HG03442 (cell line): ENCODE data around the gene GABRB1.

Source experiments
- ATAC-seq: cut with Tn5 transposase; IDR thresholded peaks from one replicate; pipeline ENCODE4 v1.9.1; 2021; ENCODE audit warnings: mild to moderate bottlenecking, moderate library complexity; ENCODE audit not compliant: unreplicated experiment

The GABRB1 gene

DNA sequence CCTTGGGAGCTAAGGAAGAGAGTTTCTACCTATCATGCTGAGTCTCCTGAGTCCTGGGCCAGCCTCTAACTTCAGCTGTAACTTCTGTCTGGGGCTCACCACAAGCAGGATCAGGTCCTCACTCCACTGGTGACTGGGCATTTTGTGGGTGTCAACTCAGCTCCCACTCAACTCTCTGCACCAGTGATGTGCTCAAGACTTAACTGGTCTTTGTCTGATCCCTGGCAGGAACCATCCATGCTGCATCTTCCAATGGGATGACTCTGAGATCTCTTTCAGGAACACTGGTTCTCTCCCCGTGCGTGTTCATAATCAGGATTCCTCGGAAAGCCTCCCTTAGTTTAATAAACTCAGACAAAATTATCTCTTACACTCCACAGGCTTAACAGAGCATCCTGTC is 349.8 kb downstream of the GABRB1 start:
- ATAC-seq = no peak

DNA sequence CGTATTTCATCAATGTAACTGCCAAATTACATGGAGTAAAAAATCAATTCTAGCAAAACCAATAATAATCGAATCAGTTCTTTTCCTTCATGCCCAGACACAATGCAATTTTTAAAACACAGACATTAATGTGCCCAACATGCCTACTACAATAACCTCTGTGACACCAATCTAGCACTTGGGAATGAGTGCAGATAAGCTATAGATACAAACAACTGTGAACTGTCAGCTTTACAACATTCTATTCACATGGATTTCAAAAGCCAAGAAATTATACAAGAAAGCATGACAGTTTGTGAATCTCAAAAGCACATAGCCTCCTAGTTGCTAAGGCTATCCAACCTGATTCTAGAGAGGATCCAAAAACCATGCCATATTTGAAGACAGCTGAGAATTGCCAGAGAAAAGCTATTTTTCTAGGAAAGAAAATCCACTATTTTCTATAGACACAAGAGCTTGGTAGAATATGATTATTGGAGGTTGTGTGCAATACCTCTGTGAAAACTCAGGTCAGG is 351.5 kb downstream of the GABRB1 start:
- no peak for ATAC-seq

DNA sequence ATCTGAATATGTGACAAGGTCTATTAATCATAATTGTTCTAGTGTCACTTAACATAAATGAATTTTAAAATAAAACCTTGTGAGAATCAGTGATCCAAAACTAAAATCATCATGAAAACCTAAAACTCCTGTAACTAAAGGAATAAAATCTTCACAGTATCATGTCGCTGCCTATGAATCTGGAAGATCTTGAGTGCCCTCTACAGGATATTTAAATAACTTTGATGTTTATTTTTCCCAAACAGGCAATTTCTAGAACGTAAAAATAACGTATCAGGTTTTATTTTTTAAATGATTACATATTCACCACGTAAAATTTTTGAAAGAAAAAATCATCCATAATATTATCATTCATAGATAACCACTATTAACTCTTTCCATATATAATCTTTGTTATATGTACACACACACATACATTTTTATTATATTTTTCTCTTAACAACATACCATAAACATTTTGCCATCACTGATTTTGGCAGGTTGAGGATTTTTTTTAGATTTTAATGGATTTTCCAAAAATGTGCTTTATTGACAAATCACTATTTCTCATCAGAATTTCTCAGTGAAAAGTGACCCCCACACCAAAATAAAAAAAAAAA is 352.6 kb downstream of the GABRB1 start:
- no peak for ATAC-seq

DNA sequence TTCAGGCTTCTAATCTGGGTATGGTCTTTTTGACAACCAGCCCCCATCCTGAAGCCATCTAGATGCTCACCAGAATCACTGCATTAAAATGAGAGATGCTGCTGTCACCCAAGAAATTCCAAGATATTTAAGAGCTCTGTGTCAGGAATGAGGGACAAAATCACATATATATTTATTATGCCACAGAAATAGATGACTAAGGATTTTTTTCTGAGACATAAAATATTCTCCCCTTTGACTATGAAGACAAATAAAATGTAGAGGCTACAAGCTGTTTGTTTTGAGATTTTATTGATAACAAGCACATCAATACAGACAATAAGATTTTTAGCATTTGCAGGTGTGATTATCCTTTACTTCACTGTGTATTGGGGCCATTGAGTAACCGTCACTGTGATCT is 354.8 kb downstream of the GABRB1 start:
- no peak for ATAC-seq

DNA sequence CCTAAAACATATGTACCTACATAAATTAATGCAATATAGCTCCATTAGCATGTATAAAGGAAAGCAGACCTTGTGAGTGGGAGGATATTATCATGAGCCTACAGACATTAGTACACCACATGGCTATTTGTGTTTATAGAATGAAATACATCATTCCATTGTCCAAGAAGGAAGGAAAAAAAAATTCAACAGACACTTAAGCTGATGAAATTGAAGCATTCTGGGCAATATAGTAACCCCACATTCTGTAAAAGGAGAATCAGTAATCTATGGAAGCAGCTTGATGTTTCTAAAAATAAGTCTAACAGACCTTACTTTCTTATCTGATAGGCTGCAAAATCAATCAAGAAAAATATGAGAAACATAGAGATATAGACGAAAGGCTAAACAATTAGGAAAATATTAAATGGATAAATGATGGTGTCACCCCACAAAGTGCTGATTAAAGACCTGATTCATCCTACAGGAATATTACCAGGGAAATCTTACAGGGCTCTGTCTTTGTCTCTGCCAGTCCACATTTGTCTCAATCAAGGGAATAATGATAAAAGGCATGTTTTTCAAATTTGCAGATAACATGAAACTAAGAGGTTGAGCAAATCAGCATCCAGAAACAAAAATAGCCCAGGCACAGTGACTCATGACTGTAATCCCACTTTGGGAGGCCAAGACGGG is 355.3 kb downstream of the GABRB1 start:
- ATAC-seq = no peak

DNA sequence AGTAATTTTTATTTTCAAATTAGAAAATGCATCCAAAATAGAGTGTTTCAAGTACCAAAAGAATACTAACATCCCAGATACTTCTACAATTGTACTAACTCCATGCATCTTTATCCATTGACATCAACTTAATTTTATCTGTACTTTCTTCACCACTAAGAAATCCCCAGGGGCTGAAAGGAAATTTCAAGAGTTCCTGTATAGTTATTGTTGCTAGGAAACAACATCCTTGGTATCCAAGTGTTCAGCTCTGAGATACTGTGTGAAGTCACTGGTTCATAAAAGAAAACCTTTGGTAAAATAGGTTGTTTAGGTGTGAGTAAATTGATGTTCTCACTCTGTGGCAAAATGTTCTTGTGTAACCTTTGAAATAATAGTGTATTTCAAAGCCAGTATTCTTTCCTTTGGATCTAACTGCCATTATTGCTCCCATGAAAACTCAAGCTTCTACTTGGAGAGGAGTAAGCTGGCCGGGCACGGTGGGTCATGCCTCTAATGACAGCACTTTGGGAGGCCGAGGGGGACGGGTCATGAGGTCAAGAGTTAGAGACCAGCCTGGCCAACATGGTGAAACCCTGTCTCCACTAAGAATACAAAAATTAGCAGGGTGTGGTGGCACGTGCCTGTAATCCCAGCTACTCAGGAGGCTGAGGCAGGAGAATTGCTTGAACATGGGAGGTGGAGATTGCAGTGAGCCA is 359.2 kb downstream of the GABRB1 start:
- ATAC-seq = no peak

DNA sequence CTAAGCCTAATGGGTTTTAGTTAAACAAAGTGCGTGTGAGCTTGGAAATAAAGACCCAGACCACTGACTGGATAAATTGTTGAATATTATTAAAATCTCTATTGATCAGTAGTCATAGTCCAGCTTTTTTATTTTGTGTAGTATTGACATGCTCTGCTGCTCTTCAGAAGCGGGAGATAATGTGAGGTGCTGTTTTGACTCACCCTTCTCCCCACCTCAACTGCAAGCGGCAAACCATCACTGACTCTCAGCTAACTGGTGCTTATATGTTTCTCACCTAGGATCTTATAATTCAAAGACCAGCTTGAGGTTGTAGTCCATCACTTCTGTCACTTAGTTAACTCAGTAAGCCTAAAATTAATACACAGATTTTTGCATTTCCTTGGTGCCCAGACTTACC is 359.9 kb downstream of the GABRB1 start:
- no peak for ATAC-seq

DNA sequence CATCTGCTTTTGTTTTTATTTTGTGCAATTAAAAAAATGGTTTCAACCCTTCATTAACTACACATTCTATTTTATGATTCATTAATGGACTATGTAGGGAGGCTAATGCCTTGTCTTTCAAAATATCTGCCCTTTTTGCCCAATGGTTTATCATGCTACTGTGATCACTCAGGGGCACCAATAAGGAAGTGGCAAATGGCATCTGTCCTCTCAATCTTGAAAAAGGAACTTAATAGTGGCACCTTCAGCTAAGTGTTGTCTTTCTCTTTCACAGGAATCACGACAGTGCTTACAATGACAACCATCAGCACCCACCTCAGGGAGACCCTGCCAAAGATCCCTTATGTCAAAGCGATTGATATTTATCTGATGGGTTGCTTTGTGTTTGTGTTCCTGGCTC is 375.0 kb downstream of the GABRB1 start:
- ATAC-seq = no peak

DNA sequence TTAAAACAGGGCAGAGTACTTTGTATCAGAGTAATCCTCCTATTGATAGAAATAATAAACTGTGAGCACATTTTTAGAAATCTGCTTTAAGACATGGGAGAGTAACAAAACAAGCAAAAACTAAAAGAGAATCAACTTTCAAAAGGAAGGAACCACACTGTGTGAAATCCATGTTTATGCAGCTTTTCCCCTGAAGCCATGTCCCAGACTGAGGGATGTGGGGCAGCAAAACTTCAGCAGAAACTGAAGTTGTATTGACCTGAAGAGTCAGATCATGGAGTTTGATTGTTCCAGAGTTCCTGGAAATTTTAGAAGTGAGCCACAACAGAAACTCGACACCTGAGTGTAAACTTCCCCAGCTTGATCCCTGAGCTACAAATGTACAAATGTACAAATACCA is 378.9 kb downstream of the GABRB1 start:
- no peak for ATAC-seq

DNA sequence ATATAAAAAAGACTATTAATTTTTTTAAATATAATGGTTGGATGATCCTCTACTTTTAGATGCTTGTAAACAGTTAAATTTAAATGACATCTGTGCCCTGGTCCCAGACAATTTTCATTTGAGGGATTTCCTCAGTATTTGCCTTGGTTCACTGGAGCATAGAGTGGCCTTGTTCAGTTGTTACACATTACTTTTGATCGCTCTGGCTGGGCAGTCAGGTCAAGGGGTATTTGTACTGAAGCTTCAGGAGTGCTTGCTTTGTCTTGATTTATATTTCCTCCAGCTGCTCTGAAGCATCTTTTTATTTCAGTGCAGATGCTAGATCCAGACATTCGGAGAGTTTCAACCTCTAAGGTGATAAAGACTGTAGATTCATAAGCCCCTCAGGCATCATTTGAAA is 382.2 kb downstream of the GABRB1 start:
- ATAC-seq = no peak

DNA sequence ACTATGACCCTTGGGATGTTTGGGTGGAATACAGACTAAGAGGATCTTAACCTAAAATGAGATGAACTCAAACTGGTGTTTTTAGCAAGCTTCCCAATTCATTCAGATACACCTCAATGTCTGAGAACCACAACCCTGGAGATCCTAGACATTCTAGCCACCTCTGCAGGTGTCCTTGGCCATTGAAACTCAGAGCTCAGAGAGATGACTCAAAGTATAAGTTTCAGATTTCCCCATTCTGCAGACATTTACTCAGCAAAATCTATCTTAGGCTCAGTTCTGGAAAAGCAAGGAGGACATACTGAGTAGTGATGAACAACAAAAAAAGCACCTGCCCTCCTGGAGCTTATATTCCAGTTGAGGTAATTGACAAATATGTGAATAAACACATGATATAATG is 384.4 kb downstream of the GABRB1 start:
- ATAC-seq = peak; percentile 43

DNA sequence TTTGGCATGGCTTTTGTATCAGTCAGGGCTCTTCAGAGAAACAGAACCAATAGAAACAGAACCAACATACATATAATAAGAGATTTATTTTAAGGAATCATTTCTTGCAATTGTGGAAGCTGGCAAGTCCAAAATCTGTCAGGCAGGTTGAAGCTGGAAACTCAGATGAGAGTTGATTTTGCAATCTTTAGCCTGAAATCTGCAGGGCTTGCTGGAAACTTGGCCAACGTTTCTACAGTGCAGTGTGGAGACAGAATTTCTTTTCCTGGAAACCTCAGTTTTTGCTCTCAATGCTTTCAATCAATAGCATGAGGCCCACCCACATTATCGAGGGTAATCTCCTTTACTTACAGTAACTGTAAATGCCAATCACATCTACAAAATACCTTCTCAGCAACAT is 386.8 kb downstream of the GABRB1 start:
- no peak for ATAC-seq

DNA sequence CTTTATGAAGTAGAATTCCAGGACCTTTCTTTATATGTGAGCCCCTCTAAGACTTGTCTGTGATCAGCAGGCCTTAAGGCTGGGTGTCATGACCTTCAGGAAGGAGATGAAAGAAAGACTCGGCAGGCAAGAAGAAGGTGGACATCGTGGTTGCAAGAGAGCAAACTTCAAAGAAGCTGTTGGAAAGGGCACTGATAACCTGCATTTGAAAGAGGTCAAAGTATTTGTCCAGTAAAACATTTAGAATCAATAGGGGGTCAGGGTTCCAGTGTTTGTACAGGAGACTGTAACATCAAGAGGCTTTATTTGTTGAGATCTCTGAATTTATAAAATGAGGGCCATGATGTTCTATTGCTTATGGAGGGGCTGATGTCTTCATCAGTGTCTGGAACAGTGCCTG is 387.9 kb downstream of the GABRB1 start:
- ATAC-seq = no peak

DNA sequence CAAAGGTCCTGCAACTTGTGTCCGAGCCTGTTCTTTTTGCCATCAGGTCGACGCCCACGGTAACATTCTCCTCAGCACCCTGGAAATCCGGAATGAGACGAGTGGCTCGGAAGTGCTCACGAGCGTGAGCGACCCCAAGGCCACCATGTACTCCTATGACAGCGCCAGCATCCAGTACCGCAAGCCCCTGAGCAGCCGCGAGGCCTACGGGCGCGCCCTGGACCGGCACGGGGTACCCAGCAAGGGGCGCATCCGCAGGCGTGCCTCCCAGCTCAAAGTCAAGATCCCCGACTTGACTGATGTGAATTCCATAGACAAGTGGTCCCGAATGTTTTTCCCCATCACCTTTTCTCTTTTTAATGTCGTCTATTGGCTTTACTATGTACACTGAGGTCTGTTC is 394.3 kb downstream of the GABRB1 start:
- no peak for ATAC-seq

DNA sequence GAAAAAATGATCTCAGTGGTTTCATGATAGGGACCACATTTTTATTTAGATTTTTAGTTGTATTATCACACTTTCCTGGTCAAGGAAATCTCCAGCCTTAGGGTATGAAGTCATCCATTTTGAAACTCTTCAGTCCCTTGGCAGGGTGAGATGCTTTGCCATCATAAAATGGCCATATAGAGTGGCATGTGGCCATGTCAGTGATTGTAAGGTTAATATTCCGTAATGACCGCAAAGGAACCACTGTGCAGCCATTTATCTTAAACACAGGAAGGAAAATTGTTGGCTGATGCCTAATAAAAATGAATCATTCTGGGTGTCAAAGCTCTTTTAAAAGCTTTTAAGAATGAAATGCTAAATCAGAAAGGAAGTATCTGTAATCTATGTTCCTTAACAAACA is 396.6 kb downstream of the GABRB1 start:
- ATAC-seq = no peak

DNA sequence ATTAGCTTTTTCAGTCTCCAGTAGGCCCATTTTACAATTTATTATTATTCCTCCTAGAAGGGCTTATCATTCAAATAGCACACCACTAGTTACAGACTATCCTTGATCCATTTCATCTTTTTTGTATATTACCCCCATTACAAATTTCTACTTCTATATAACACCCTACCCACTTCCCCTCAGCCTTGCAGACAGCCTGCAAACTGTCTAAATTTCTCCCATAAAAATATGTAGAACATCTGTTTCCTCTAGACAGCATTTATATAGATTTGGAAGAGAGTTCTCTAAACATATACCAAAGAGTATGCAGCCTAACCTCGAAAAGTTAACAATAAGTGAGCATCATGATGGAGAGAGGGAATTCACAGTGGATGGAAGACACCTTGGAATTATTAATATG is 401.4 kb downstream of the GABRB1 start:
- no peak for ATAC-seq

DNA sequence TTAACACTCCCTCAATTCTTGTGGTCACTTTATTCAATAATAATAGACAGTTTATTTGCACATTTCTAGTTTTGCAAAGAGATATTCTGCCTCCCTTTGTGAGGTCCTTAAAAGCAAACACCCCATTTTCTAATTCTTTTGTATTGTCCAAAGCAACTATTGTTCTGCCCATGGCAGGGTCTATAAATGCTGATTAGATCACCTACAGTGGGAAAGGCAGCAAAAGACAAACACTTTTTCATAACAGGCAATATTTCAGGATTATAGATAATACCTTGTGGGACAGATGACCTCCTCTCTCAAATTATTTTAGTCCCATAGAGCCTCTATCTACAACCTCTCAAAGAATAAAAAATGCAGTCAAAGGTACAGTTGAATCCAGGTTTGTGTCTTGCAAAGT is 403.6 kb downstream of the GABRB1 start:
- no peak for ATAC-seq

DNA sequence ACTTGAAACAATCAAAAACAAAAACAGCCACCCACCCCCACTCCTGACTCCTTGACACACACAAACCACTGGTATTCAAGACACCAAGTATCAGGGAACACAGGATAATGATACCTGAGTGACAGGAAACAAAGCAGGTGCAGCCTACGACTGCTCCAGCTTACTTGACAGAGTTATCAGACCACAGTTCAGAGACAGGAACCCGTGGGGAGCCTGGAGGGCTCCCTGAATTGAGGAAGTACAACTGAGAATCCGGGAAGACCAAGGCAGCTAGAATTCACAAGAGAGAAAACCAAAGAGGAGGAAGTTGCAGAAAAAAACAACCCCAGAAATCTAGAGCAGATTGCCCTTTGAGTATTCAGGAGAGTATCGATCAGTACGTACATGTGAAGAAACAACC is 411.6 kb downstream of the GABRB1 start:
- ATAC-seq = peak; percentile 76

DNA sequence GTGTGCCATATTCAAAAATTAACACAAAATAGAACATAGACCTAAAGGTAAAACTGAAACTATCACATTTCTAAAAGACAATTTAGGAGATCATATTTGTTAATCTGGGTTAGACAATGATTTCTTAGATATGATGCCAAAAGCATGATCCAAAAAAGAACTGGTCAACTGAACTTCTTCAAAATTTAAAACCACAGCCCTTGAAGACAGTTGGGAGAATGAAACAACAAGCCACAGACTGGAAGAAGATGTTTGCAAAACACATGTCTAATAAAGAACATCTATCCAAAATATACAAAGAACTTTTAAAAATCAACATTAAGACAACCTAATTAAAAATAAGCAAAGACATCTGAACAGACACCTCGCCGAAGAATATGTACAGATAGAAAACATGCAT is 412.7 kb downstream of the GABRB1 start:
- ATAC-seq = no peak

DNA sequence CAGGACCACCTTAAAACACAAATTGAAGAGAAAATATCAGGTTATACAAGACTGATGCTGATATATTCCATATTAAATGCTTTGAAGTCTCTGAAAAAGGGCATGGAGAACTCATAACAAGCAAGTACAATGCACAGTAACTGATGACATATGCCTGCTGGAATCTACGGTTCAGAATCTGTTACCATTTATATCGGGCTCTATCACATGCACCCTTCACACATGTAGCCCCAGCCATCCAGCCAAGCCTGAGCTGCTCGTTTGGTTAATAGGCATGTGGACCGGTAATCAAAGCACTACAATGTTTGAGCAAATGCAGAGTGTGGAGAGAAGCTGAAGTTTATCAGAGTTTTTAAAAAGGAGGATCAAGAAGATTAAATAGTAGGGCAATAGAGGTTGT is 420.3 kb downstream of the GABRB1 start:
- ATAC-seq = no peak

DNA sequence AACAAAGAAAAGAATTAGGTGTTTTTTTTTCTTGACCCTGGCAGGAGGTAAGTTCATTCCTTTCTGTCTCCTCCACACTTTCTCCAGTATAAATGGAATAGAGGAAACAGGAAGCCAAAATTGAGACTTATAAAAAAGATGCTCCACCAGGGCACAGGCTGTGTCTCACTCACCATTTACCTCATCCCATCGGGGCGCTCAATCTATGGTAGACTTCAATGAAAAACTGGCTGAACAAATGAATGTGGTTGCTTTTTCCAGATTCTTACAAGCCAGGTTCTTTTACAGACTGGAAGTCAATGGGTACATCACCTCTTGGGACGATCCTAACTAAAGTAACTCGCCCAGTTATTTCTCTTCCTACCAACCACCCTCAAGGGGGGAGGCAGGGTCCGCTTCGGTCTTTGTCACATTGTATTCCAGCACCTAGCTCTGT is 431.4 kb downstream of the GABRB1 start:
- ATAC-seq = no peak

DNA sequence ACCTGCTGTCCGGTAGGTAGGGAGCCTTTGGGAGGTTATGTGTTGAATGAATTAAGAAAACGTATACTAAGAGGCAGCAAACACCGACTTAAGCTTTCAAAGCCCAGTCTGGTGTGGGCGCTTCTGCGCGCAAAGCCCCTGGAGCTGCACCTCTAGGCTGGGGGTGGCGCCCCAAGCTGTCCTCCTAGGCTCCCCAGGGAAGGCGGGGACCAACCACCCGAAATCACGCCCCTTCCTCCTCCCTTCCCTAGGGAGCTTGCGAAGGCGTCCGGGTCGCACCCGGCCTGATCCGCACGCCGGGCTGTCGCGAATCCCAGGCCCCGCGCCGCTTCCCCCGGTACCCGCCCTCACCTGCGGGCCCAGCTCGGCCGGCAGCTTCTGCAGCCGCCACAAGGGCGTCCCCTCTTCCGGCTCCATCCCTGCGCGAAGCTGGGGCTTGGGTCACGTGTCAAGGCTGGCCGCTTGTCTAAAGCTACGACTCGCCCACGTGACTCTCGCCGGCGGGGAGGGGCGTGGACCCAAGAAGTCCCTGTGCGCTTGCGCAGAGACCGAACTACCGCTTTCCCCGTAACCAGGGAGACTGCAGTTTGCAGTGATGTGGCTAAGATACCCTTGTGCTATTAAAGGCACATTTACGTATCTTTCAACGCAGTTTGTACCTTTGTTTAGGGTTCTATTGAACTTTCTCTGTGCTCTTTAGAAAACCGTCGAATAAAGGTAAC is 432.0 kb downstream of the GABRB1 start, which contains the start of gene COMMD8:
Gene COMMD8, minus strand, starts transcription at position 468 of the 722 bp plus-strand sequence. Its CDS starts 51 bp downstream, at position 417.
- peak; percentile 88 for ATAC-seq
